MM.1S (cell line): ENCODE data around the gene SPECC1.

ENCODE experiments used
- EZH2 ChIP-seq: fragments of 300-600 bp; sonication (generic); optimal IDR thresholded peaks from 2 replicates; pipeline ENCODE3; 2017; ENCODE audit warnings: low read depth, mild to moderate bottlenecking, antibody characterized with exemption, low read length, mixed read lengths
- EZH2phosphoT487 ChIP-seq: fragments of 300-600 bp; sonication (generic); IDR thresholded peaks from 2 replicates; pipeline ENCODE4 v1.6.1; 2018; ENCODE audit warnings: antibody characterized with exemption, low read length
- TF ChIP-seq, protein P1 (sequence below): fragments of 300-600 bp; sonication (generic); IDR thresholded peaks from 2 replicates; pipeline ENCODE4 v1.5.1; 2016; ENCODE audit warnings: antibody characterized with exemption, low read length, mixed read lengths

DNA sequence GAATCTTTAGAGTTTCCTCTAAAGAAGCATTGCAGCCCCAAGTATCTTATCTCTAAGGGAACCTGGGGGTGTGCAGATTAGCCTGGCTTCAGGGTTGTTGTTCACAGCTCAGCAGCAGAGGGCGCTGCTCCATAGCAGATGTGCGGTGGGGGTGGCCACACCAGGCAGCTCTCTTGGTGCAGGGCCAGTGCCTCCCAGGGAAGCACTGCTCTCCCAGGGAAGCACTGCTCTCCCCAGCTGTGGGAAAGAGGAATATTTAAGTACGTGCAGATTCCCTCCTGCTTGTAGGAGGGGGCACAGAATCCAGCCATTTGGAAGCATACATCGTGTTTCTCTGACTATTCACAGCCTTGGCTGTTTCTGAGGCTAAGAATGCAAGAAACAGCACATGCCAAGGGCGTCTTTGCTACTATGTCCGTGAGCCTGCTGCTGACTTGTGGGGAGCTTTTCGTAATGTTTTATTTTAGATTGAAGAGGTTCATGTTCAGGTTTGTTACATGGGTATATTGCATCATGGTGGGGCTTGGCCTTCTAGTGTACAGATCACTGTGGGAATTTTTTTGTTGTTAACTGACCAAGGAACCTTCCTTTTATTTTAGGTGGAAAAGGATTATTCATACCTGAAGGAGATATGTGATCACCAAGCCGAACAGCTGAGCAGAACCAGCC, 217.8 kb downstream of the SPECC1 start:
- TF ChIP-seq, protein P1, sequence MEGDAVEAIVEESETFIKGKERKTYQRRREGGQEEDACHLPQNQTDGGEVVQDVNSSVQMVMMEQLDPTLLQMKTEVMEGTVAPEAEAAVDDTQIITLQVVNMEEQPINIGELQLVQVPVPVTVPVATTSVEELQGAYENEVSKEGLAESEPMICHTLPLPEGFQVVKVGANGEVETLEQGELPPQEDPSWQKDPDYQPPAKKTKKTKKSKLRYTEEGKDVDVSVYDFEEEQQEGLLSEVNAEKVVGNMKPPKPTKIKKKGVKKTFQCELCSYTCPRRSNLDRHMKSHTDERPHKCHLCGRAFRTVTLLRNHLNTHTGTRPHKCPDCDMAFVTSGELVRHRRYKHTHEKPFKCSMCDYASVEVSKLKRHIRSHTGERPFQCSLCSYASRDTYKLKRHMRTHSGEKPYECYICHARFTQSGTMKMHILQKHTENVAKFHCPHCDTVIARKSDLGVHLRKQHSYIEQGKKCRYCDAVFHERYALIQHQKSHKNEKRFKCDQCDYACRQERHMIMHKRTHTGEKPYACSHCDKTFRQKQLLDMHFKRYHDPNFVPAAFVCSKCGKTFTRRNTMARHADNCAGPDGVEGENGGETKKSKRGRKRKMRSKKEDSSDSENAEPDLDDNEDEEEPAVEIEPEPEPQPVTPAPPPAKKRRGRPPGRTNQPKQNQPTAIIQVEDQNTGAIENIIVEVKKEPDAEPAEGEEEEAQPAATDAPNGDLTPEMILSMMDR, result peak; percentile 88
- TF ChIP-seq EZH2 (no peak), EZH2phosphoT487 (no peak)
